KG1 (cell line): ENCODE results near the gene SCRT2.

Experiments used
- DNase-seq: peaks from one replicate; lab custom pipeline; 2025; lab: John Stamatoyannopoulos, UW

The SCRT2 gene

DNA sequence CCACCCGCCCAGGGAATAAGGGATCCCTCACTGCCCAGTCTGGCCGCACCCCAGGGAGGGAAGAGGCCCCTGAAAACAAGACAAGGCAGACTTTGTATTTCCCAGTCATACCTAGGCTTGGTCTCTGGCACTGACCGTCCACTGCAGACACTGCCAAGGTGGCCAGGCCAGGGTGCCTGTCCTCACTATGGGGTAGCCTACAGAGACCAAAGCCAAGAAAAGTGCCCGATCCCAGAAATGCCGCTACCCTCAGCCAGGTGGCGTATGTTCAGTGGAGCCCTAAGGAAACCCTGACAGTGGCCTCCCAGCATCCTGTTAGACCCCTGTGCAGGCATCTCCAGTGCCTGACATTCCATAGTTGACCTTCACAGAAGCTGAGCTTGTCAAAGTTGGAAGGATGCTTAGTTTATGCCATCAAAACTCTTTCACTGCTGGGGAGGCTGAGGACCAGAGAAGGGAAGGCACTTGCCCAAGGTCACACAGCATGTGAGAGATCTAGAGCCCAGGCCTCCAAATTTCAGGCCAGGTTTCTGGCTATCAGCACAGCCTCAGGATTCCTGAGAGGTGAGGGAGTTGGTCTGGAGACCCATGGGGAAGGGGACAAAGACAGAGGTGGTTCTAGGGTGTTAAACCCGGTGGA, 2.5 kb downstream of the SCRT2 start:
- DNase-seq: no peak

DNA sequence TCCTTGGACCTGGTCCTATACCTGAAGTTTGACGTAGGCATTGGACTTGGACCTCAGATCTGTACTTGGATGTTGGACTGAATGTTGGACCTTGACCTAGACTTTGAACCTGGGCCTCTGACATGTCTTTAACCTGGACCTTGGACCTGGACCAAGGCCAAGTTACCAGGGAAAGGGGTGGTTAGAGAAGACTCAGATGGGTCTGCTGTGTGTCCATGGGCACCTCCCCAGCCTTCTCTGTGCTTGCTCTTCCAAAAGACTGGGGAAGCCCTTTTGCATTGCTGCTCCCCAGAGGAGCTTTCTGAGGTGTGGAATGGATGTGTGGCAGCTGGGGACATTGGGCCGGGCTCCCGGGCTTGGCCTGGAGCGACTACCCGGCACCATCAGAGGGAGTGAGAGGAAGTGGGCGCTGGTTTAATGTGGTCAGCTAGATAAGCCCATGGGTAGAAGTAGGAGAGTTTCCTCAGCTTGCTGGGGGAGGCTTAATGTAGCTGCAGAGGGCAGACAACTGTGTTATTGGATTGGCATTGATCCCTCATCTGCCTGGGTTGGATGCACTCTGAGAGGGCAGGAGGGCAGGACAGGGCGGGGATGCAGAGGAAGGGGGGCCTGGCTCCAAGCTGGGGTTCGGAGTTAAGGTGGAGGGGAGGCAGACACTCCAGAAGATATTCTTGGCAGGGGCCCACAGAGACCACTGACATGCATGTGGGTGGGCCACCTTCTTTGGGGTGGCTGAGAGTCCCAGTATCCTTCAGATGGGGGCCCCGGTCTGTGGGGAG, 4.2 kb downstream of the SCRT2 start:
- DNase-seq: no peak

- no peak for DNase-seq
These were observed 6.0 kb downstream of the SCRT2 start for GRCh38 chr20:669573-669972.

- DNase-seq: no peak
These were observed 7.0 kb downstream of the SCRT2 start for GRCh38 chr20:668638-669037.

GRCh38 chr20:668050-668449, 7.6 kb downstream of the SCRT2 start:
- DNase-seq: no peak

DNA sequence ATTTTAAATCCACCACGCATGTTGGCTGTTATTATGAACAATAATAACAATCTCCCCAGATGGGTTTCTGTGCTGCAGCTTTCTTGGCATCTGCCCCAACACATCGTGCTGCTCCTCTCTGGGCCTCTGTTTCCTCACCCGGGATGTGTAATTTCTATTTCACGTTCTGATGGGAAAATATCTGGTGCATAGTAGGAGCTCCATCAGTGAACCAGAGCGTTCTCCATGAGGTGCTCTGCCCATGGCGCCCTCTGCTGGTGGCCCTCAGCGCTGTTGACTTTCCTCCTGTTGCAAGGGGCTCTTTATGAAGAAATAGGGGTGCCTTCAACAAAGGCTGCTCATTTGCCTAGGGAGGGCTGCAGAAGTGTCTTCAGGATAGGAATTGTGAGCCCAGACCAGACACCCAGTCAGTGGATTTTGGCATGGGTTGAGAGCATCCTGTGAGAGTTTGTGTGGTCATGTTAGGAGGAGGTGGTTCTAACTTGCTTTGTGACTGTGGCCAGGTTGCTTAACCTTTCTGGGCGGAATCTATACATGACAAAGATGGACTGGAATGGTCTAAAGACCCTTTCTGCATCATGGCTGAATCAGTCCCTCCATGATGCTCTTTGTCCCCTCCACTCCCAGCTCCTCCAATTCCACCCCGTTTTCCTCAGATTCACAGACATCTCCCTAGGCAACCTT, 8.1 kb downstream of the SCRT2 start:
- DNase-seq: peak; percentile 9

GRCh38 chr20:666877-667276, 8.7 kb downstream of the SCRT2 start:
- no peak for DNase-seq

GRCh38 chr20:665276-665675, 10.3 kb downstream of the SCRT2 start:
- no peak for DNase-seq

- DNase-seq: no peak
These were observed 11.0 kb downstream of the SCRT2 start for GRCh38 chr20:664576-664975.

DNA sequence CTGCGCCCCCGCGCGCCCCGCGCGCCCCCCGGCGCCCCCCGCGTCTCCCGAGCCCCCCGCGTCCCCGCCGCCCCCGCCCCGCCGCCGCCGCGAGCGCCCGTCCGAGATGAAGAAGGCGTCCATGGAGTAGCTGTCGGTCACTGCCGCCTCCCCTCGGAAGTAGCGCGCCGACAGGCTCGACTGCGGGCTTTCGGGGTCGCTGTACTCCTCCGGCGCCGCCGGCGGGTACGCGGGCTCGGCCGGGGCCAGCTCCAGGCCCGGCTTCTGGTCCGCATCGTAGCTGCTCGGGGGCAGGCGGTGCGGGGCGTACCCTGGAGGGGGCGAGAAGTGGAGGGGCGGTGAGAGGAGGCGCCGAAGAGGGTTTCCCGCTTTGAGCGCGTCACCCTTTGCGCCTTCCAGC, 11.5 kb downstream of the SCRT2 start:
- DNase-seq: no peak

DNA sequence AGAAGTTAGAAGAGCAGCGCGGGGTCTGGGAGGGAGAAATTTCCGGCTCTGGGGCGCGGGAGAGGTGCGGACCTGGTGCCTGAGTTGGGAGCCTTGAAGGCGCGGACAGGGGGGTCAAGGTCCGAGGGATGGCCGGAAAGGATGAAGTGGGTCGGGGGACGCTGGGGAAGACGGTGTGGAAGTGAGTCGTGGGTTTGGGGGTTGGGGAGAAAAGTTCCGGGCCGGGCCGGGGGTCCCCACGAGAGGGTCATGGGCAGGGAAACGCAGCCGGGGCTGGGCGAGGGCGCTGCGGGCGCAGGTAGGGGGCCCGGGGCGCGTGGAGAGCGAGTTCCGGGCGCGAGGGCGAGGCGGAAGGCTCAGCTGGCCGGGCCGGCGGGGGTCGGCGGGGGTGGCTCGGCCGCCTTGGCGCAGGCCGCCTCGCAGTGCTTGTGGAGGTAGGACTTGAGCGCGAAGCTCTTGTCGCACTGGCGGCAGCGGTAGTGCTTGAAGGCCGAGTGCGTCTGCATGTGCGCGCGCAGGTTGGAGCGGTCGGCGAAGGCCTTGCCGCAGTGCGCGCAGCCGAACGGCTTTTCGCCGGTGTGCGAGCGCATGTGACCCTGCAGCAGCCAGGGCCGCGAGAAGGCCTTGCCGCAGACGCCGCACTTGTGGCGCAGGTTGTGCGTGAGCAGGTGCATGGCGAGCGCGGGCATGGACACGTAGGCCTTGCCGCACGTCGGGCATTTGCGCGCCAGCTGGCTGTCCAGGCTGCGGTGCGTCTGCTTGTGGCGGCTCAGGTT, 12.1 kb downstream of the SCRT2 start:
- DNase-seq: no peak

- DNase-seq: no peak
These were observed 13.1 kb downstream of the SCRT2 start for GRCh38 chr20:662277-663192.

GRCh38 chr20:661474-662270, 13.9 kb downstream of the SCRT2 start:
- DNase-seq: no peak

GRCh38 chr20:658731-659291, 16.8 kb downstream of the SCRT2 start:
- DNase-seq: no peak

GRCh38 chr20:658202-658601, 17.4 kb downstream of the SCRT2 start:
- no peak for DNase-seq

- no peak for DNase-seq
These were observed 19.6 kb downstream of the SCRT2 start for GRCh38 chr20:655726-656624.

DNA sequence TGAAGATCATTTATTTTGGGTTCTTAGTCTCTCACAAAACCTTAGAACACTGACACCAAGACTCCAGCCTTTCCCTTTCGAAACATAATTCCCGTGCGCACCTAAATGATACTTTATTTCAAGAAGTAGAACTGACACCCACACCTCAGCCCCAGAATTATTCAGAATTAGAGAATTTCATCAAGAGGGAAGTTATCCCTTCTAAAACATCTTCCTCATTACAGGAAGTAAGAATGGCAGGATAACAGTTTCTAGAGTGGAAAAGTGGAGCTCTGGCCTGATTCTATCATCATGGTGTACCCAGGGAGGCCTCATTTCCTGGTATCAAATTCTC, 21.2 kb downstream of the SCRT2 start:
- no peak for DNase-seq

DNA sequence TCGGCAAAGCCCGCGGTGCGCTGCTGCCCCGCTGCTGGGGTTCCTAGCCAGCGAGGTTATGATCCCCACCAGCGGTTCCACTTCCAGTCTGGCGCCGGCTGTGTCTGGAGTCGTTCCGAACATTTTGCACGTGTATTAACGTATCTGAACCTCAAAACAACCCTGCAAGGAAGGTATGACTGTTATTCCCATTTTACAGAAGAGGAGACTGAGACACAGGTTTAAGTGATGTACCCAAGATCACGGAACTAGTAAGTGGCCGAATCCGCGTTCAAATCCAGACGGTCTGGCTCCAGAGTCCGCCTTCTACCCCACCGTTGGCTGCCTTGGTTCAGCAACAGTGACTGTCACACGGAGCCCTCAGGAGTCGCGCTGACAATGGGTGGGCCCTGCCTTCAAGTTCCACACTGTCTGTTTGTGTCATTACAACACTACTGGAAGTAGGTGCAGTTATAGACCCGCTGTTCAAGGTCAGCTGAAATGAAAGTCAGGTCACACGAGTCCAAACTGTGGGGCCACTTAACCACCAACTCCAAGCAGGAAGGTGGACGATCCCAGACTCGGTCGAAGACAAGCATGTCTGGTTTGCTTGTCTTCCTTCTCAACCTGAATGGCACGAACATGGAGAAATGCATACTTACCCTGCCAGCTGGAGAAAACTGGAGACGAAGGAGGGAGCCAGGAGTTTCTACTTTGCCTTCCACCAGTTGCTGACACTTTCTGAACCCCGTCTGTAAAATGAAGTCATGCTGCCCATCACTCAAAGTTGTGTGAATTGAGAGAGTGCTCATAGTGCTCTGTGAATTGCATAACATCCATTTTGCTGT, 21.8 kb downstream of the SCRT2 start:
- DNase-seq: peak; percentile 62
